SU-DHL-6 (cell line): ENCODE measurements around the gene CLINT1.

Experiments used
- CTCF ChIP-seq: fragments of 200-600 bp; sonication (generic); IDR thresholded peaks from one replicate; pipeline ENCODE4 v1.5.1; 2017; ENCODE audit warnings: antibody characterized with exemption, mild to moderate bottlenecking, low read length, moderate library complexity; ENCODE audit not compliant: insufficient read depth, poor library complexity, severe bottlenecking
- EZH2phosphoT487 ChIP-seq: fragments of 200-600 bp; sonication (generic), shearing (Covaris generic); conservative IDR thresholded peaks from 2 replicates; pipeline ENCODE4 v1.6.1; 2018; ENCODE audit warnings: mild to moderate bottlenecking, antibody characterized with exemption, low read length, moderate library complexity, mixed read lengths

- TF ChIP-seq CTCF = no peak
- TF ChIP-seq EZH2phosphoT487 = no peak
These were observed 92.0 kb downstream of the CLINT1 start for GRCh38 chr5:157766902-157767301.
